ENCODE results near the gene PRDM16. TPM values are rescaled to one million over a fixed set of nuclear protein-coding genes. Genes with fewer than 3 reads are reported as not detected.

The PRDM16 gene
- polyA plus RNA-seq, 1 donor from 2014 or later, result not detected

DNA sequence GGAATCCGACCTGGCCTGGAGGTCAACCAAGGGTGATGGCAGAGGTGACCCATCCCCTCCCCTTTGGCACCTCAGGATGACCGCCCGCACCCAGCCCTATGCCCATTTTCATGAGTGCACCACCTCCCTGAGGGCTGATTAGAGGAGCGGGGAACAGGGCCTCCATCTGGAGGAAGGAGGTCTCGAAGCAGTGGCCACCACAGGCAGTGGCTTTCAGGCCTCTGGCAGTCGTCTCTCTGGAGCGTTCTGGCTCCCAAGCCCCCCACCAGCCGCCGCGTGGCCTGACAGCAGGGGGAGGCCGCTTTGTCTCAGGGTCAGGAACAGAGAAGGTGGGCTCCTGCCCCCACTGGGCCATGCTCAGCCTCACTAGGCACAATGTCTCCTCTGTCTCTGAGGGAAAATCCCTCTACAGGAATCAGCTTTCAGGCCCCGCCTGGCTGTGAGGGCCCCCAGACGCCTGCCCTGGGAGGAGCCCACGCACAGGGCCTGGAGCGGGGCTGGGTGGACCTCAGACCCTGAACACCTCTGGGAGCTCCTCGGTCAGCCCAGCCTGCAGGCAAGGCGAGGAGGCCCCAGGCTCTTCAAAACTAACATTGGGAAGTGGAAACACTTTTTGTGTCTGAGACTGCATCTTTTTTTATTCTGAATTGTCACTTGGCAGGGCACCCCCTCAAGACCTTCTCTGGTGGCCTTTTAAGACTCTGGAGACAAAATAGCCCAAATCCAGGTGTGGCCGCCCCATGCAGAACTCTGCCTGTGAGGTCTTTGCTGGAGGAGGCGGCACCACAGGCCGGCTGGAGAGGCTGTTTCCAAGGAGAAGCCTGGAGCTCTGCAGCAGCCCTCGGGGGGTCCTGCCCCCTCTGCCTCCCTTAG lies 257.7 kb downstream of the PRDM16 start:
- peaks cover 0 to 2% (median 0%) of the 10 kb centered on the region in 3 donors for H3K4me1 Mint-ChIP-seq
- no peak overlapping the region for H3K4me3 Mint-ChIP-seq
- H3K27ac Mint-ChIP-seq, result no peak overlapping the region
- H3K27me3 Mint-ChIP-seq, result peaks cover 5% of the 10 kb centered on the region
- H3K9me3 Mint-ChIP-seq, result no peaks in the 10 kb centered on the region
- H3K36me3 Mint-ChIP-seq, result no peaks in the 10 kb centered on the region

DNA sequence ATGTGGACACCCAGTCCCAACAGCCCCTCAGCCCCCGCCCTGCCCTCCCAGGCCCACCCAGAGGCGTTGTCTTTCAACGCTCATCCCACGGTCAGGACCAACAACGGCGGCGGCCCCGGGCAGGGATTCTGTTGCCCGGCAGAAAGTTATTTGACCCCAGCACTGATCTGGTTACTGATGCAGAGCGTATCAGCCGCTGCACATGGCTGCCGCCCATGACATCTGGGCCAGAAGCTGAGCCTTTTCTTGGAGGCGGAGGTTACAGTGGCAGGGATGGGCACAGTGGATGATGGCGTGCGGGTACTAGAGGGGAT lies 258.3 kb downstream of the PRDM16 start:
- Mint-ChIP-seq H3K4me1 (peaks cover 0 to 2% (median 0%) of the 10 kb centered on the region in 3 donors), H3K4me3 (no peak overlapping the region), H3K9me3 (no peaks in the 10 kb centered on the region)

DNA sequence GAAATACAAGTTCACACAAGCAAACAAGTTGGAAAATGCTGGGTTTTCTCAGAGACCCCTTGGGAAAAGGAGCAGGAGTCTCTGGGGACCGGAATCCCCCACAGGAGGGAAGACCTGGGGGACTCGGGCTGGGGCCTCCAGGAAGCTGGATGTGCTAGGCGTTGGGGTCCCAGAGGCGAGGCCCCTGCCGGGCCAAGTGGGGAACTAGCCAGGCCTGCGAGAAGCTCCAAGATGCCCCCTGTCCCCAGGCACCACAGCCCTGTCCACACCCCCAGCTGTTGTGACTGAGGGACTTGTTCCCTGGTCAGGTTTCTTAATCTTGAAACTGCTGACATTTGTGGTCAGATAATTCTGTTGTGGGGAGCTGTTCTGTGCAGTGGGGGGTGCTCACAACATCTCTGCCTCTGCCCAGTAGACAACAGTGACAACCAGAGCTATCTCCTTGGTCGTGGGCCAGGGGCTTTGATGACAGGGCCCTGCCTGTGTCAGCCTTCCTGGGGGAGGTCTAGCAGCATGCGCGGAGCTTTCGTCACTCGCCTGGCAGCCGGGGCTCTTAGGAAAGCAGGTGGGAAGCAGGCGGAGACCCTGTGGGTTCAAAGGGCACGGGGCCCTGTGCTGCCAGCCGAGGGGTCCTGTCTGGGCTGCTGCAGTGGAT lies 259.1 kb downstream of the PRDM16 start:
- peaks cover 5% of the 10 kb centered on the region for H3K27me3 Mint-ChIP-seq
- H3K27ac Mint-ChIP-seq, result no peak overlapping the region
- peaks cover 0 to 2% (median 0%) of the 10 kb centered on the region in 3 donors for H3K4me1 Mint-ChIP-seq
- H3K36me3 Mint-ChIP-seq, result no peaks in the 10 kb centered on the region
- no peak overlapping the region for H3K4me3 Mint-ChIP-seq
- H3K9me3 Mint-ChIP-seq, result no peaks in the 10 kb centered on the region

More for the DNA sequence above, 258.3 kb downstream of the PRDM16 start:
- Mint-ChIP-seq H3K27ac (no peak overlapping the region), H3K27me3 (peaks cover 5% of the 10 kb centered on the region), H3K36me3 (no peaks in the 10 kb centered on the region)

DNA sequence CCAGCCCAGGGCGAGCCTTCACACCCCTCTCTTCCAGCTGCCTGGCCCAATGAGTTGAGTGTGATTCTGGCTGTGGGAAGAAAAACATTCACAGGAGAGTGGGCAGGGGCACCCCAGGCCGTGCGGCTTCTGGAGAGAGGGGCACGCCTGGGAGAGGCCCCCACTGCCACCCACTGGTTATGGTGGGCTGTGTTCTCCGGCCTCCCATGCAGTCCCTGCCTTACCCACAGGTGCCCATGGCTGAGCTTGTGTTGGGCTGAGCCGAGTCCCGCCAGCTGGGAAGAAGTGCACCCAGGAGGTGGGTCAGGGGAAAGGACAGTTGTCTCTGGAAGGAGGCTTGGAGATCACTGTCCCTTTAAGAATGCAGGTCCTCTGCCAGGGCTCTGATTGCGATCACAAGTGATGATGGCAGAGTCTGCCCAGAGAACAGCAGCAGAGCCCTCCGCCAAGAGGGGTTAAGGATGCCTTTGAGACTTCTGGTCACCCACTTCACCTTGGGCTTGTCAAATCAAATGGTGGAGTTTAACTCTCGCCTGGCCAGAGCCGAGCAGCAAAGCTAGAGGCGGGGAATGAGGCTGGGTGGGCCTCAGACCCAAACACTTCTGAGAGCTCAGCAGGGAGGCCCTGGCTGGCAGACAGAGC lies 260.8 kb downstream of the PRDM16 start:
- Mint-ChIP-seq H3K27me3 (peaks cover 2% of the 10 kb centered on the region), H3K9me3 (no peaks in the 10 kb centered on the region), H3K4me1 (no peaks in the 10 kb centered on the region), H3K4me3 (peak overlapping the region in 1 of 4 donors; percentile 8), H3K27ac (no peak overlapping the region), H3K36me3 (no peaks in the 10 kb centered on the region)

DNA sequence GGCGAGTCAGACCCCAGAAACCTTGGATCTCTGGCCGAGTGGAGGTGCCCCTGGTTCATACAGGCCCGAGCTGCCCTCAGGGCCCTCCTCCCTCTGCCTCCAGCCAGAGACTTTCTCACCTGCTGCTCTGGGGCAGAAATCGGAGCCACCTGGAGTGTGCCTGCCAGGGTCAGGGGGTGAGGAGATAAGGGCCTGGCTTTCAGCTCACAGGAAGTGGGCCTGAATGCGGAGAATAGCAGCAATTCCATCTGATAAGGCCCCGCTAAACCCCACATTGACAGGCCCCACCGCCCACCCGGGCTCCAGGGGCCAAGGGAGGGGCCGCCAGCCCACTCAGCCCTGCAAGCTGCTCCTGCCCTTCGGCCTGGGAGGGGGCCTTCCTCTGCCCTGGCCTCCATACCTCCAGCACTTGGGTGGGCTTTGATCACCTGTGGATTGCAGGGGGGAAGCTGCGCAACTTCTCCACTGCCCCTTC lies 261.8 kb downstream of the PRDM16 start:
- Mint-ChIP-seq H3K4me1 (no peaks in the 10 kb centered on the region), H3K9me3 (no peaks in the 10 kb centered on the region), H3K27me3 (peaks cover 2% of the 10 kb centered on the region), H3K4me3 (no peak overlapping the region), H3K27ac (no peak overlapping the region), H3K36me3 (no peaks in the 10 kb centered on the region)

DNA sequence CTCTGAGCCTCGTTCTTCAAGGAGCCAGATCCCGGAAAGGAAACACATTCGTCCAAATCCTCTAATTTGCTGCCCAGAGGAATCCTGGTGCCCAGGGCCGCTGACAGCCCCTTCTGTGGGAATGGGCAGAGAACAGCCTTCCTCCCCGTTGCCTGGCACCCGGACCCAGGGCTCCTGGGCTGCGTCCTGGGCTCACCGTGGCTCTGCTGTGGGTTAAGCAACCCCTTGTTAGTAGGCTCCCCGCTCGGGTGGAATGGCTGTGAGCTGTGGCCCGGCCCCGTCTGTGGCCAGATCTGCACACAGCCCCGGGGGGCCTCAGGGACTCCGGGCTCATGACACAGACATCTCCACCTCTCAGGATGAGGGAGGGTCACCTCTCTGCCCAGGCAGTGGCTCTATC lies 262.6 kb downstream of the PRDM16 start:
- no peak overlapping the region for H3K27ac Mint-ChIP-seq
- no peak overlapping the region for H3K4me3 Mint-ChIP-seq
- peaks cover 2% of the 10 kb centered on the region for H3K27me3 Mint-ChIP-seq
- no peaks in the 10 kb centered on the region for H3K9me3 Mint-ChIP-seq
- no peaks in the 10 kb centered on the region for H3K4me1 Mint-ChIP-seq
- H3K36me3 Mint-ChIP-seq, result no peaks in the 10 kb centered on the region

DNA sequence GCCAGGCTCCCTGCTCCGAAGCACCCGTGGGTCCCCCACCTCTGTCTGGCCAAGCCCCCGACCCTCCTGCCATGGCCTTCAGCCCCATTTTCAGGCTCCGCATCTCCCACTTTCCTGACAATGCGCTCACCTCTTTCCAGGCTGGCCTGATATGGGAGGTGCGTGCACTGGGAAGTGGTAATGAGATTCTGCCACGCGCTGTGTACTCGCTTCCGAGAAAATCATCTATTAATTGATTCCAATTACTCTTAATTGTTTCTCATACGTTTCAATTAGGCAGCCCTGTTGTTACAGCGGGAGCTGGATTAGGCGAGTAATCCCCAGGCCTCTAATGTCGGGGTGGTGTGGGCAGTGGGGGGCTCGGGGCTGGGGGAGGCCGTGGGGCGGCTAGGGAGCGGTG lies 263.0 kb downstream of the PRDM16 start:
- no peaks in the 10 kb centered on the region for H3K9me3 Mint-ChIP-seq
- no peak overlapping the region for H3K27ac Mint-ChIP-seq
- no peak overlapping the region for H3K4me3 Mint-ChIP-seq
- H3K36me3 Mint-ChIP-seq, result no peaks in the 10 kb centered on the region
- H3K4me1 Mint-ChIP-seq, result no peaks in the 10 kb centered on the region
- H3K27me3 Mint-ChIP-seq, result peaks cover 2% of the 10 kb centered on the region

DNA sequence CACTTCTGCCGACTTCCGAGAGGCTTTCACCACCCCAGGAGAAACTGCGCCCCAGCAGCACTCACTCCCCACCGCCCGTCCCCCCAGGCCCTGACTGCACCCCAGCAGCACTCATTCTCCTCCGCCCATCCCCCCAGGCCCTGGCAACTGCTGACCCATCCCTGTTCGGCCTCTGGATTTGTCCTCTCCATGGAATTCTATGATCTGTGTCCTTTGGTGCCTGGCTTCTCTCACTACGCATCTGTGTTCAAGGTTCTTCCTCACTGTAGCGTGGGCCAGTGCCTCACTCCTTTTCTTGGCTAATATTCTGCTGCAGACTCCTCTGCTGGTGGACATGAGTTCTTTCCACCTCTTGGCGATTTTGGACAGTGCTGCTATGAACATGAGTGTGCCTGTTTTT lies 263.7 kb downstream of the PRDM16 start:
- Mint-ChIP-seq H3K27me3 (peaks cover 2% of the 10 kb centered on the region), H3K4me1 (no peaks in the 10 kb centered on the region), H3K36me3 (no peaks in the 10 kb centered on the region), H3K27ac (peak overlapping the region in 1 of 3 donors; percentile 43), H3K9me3 (no peaks in the 10 kb centered on the region), H3K4me3 (peak overlapping the region in 1 of 4 donors; percentile 0)

DNA sequence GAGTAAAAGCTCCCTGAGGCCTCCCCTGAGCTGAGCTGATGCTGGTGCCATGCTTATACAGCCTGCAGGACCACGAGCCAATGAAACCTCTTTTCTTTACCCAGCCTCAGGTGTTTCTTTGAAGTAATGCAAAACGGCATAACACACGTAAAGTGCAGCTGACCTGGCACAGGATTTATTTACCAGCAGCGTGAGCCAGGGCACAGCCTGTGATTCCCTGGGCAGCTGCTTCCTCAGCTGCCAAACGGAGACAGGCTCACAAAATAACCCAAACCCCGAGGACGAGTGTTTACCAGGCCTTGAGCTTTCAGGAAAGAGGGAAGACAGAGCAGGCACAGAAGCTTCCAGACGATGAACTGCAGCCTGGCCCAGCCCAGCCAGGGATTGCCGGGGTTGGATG lies 264.9 kb downstream of the PRDM16 start:
- Mint-ChIP-seq H3K9me3 (no peaks in the 10 kb centered on the region), H3K4me1 (no peaks in the 10 kb centered on the region), H3K36me3 (no peaks in the 10 kb centered on the region), H3K4me3 (no peak overlapping the region), H3K27ac (peak overlapping the region in 1 of 3 donors; percentile 73), H3K27me3 (no peaks in the 10 kb centered on the region)

DNA sequence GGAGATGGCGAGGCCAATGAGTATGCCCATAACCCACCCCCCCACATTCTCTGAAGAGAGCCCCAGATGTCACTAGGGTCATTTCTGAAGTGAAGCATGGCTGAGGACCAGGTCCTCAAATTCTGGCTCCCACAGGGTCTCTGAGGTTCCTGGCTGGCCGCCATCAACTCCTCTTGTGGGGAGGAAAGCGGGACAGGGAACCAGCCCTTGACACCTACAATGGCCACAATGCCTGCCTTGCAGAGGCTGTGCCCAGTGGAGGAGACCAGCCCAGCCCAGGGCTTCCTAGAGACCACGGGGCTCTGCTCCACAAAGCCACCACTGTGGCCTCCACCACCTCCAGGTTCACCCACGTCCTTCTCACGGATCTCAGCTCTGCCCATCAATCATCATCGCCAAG lies 265.4 kb downstream of the PRDM16 start:
- Mint-ChIP-seq H3K36me3 (no peaks in the 10 kb centered on the region), H3K4me1 (no peaks in the 10 kb centered on the region), H3K9me3 (no peaks in the 10 kb centered on the region), H3K27ac (no peak overlapping the region), H3K27me3 (peaks cover 2% of the 10 kb centered on the region), H3K4me3 (no peak overlapping the region)

DNA sequence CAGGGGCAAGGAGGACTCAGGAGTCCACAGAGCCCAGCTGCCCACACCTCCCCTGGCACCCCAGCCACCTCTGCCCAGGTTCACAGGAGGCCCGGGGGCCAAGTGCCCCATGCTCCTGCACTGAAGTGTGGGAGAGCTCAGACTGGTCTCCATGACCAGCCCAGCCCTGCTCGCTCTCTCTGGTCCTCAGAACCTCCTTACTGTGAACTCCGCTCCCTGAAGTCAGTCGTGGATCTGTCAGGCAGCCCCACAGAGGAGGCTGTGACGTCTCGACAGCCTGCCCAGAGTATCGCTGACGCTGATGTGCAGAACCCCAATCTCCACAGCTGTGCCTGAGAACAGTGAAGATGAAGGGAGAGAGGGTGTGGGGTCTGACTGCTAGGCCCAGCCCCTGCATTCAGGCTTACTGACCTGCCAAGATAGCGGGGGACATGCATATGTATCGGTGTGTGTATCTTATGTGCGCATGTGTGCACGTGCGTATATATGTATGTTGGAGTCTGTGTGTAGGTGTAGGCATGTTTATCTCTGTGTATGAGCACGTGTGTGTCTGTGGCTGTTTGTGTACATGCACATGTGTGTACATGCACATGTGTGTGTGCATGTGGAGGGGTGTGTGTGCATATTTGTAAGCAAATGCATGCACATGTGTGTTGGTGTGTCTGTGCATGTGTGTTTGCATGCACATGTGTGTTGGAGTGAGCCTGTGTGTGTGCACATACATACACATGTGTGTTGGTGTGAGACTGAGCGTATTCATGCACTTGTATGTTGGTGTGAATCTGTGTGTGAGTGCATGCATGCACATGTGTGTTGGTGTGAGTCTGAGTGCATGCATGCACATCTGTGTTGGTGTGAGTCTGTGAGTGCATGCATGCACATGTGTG lies 267.0 kb downstream of the PRDM16 start:
- Mint-ChIP-seq H3K27me3 (peaks cover 2% of the 10 kb centered on the region), H3K4me1 (no peaks in the 10 kb centered on the region), H3K27ac (no peak overlapping the region), H3K4me3 (no peak overlapping the region), H3K36me3 (no peaks in the 10 kb centered on the region), H3K9me3 (no peaks in the 10 kb centered on the region)

DNA sequence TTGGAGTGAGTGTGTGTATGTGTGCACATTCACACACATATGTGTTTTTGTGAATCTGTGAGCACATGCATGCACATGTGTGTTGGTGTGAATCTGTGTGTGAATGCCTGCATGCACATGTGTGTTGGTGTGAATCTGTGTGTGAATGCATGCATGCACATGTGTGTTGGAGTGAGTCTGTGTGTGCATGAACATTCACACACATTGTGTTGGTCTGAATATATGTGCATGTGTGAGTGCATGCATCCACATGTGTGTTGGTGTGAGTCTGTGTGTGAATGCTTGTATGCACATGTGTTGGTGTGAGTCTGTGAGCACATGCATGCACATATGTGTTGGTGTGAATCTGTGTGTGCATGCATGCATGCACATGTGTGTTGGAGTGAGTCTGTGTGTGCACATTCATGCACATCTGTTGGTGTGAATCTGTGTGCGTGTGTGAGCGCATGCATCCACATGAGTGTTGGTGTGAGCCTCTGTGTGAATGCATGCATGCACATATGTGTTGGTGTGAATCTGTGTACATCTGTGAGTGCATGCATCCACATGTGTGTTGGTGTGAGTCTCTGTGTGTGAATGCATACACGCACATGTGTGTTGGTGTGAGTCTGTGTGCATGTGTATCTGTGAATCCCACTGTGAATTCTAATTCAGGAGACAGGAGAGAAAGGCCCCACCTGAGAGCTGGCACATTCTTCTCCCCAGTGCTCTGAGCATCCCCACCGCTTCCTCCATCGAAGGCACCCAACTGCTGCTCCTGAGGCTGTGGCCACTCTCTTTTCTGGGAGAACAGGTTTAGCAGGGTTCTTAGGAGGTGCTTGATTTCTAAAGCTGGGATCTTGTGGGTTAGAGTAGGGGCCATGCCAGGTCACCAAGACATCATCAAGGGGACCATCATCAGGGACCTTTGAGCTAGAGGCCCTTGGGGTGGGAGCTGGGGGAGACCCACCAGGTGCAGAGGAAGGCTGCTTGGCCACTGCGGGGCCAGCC lies 267.9 kb downstream of the PRDM16 start:
- no peaks in the 10 kb centered on the region for H3K9me3 Mint-ChIP-seq
- no peaks in the 10 kb centered on the region for H3K36me3 Mint-ChIP-seq
- no peak overlapping the region for H3K4me3 Mint-ChIP-seq
- peaks cover 2% of the 10 kb centered on the region for H3K27me3 Mint-ChIP-seq
- H3K27ac Mint-ChIP-seq, result no peak overlapping the region
- no peaks in the 10 kb centered on the region for H3K4me1 Mint-ChIP-seq

DNA sequence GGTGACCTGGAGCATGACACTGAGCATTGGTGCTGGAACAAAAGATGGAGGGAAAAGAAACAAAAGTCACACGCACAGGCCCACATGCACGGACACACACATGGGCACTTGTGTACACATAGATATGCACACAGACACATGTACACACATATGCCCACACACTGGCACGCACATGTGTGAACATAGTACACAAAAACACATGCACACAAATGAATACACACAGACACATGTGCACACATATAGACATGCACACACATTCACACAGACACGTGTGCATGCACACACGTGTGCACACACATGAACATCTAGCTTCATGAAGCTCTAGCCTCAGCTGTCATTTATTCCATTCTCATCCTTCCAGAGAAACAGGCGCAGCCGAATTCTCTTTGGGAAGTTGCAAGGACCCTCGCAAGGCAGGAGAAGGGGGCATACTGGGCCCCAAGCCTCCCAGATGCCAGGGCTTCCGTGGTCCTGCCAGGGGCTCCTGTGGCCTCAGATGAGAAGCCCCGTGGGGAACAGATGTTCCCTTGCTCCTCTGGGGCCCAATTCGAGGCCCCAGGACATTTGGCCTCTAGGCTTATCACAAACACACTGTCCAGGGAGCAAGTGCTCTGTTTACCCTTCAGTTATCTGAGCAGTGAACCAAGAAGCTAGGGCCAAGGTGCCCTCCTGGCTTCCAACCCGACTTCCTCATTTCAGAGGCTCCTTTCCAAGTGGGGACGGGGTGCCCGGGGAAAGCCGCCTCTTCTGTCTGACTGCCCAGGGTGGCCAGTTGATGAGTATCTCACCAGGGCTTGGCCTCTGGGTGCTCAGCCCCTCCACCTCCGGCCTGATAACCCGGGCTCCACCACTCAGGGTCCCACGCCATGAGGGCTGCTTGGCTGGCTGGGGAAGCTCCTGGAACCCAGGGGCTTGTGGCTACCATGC lies 269.1 kb downstream of the PRDM16 start:
- Mint-ChIP-seq H3K4me3 (no peak overlapping the region), H3K36me3 (no peaks in the 10 kb centered on the region), H3K27ac (no peak overlapping the region), H3K4me1 (no peaks in the 10 kb centered on the region), H3K9me3 (peaks cover 0 to 5% (median 0%) of the 10 kb centered on the region in 3 donors), H3K27me3 (peaks cover 2% of the 10 kb centered on the region)

Data from IgD-negative memory B cell (primary cell).